ENCODE results near the gene SUN1.

DNA sequence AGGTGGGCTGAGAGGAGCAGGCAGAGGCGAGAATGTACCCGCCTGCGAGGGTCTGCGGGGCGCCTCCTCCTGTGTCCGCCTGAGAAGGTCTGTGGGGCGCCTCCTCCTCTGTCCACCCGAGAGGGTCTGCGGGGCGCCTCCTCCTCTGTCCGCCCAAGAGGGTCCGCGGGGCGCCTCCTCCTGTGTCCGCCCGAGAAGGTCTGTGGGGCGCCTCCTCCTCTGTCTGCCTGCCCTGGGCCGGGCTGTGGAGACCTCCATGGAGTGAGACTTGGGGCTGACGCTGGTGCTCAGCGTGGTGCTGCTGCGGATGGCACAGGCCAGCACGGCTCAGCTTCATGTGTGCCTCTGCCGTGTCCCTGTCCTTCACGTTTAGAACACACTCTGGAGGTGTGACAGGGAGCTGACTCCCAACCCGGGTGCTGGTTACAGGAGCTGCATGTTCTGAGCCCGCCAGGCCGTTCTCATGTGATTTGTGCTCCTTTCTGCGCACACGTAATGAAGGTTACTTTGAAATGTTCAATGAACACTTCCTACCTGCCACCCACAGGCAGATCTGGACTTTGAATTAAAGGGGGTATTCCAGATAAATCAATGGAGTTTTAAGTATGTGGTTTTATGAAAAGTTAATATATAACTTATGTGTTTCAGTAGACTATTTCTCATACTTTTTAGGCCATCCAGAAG is 23.6 kb downstream of the SUN1 start:
- TF ChIP-seq, protein P1, sequence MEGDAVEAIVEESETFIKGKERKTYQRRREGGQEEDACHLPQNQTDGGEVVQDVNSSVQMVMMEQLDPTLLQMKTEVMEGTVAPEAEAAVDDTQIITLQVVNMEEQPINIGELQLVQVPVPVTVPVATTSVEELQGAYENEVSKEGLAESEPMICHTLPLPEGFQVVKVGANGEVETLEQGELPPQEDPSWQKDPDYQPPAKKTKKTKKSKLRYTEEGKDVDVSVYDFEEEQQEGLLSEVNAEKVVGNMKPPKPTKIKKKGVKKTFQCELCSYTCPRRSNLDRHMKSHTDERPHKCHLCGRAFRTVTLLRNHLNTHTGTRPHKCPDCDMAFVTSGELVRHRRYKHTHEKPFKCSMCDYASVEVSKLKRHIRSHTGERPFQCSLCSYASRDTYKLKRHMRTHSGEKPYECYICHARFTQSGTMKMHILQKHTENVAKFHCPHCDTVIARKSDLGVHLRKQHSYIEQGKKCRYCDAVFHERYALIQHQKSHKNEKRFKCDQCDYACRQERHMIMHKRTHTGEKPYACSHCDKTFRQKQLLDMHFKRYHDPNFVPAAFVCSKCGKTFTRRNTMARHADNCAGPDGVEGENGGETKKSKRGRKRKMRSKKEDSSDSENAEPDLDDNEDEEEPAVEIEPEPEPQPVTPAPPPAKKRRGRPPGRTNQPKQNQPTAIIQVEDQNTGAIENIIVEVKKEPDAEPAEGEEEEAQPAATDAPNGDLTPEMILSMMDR (IDR thresholded peaks at IDR 0.05) = no peak
- no peak for TF ChIP-seq EZH2 (IDR thresholded peaks at IDR 0.05; ENCODE audit: borderline replicate concordance, insufficient read depth, low read depth, low read length, poor library complexity, severe bottlenecking)
